C4-2B (cell line): ENCODE results near the gene WDR3.

ENCODE experiments used
- CTCF ChIP-seq: fragments of 450-650 bp; conservative IDR thresholded peaks from 2 replicates; pipeline ENCODE4 v1.5.1; 2017; ENCODE audit warnings: mild to moderate bottlenecking
- ZFX ChIP-seq: fragments of 450-650 bp; IDR thresholded peaks from 2 replicates; pipeline ENCODE4 v1.6.1; 2017

DNA sequence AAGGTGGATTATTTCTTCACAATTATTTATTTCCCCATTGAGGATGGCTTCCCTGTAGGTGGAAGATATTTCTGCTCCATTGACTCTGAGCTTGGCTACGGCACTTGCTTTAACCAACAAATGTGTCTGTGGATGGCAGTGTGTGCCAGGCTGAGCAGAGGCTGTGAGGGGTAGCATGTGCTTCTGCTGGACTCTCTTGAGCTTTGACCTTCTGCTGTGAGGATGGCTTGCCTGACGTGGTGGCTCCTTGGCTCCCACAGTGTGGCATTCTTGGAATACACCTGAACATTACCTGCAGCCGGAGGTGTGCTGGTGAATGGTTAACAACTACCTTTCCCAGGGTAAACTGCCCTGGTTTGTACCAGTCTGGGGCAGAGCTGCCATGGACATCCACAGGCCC, 46.8 kb downstream of the WDR3 start:
- TF ChIP-seq CTCF, result no peak
- TF ChIP-seq ZFX, result no peak
